PC-3 (cell line): ENCODE measurements around the gene DSCAM. TPM values are rescaled to one million over a fixed set of nuclear protein-coding genes. Genes with fewer than 3 reads are reported as not detected.
A peak's percentile ranks its signal among the peaks of the same experiment; 100 is the strongest.

ENCODE experiments used
- ATAC-seq: fragments of 200-7000 bp; cut with Tn5 transposase; 2 replicates; pipeline ENCODE4 v1.9.1; 2020; ENCODE audit warnings: mild to moderate bottlenecking, moderate library complexity
- BruUV-seq: library from RNA; stranded (reverse); fragments of 400-500 nt; replicated peaks from 2 replicates; lab custom pipeline; 2021; lab: Mats Ljungman, UMichigan
- CTCF ChIA-PET: fragments of 300-600 bp; sonication (Branson Sonifier 250); formaldehyde crosslinking; loops from one replicate; lab custom pipeline; 2022; ENCODE audit warnings: antibody characterized with exemption; lab: Charles Lee
- POLR2A ChIA-PET: fragments of 300-600 bp; sonication (Branson Sonifier 250); formaldehyde crosslinking; loops from one replicate; lab custom pipeline; 2022; ENCODE audit warnings: antibody characterized with exemption; ENCODE audit not compliant: unreplicated experiment; lab: Charles Lee
- DNase-seq: peaks from one replicate; pipeline ENCODE4 v3.0.0-alpha.2; 2015
- H2AFZ ChIP-seq: fragments of 300-600 bp; sonication (generic); 2 replicates; pipeline ENCODE4 v1.6.0; 2016; ENCODE audit warnings: antibody characterized with exemption, low read length
- H3F3A ChIP-seq: fragments of 300-600 bp; sonication (generic); one replicate; pipeline ENCODE4 v1.6.0; 2017; ENCODE audit warnings: antibody characterized with exemption, low read length, control low read depth, mild to moderate bottlenecking; ENCODE audit not compliant: unreplicated experiment
- H3K27ac ChIP-seq: fragments of 300-600 bp; sonication (generic); 2 replicates; pipeline ENCODE4 v1.5.1; 2016; ENCODE audit warnings: mild to moderate bottlenecking, low read length
- H3K27me3 ChIP-seq: fragments of 300-600 bp; sonication (generic); 2 replicates; pipeline ENCODE4 v1.6.1; 2016; ENCODE audit warnings: low read length, mixed read lengths
- H3K36me3 ChIP-seq: fragments of 300-600 bp; sonication (generic); 2 replicates; pipeline ENCODE4 v1.6.1; 2016; ENCODE audit warnings: low read depth, mixed run types, low read length, mixed read lengths
- H3K4me1 ChIP-seq: fragments of 300-600 bp; sonication (generic); 2 replicates; pipeline ENCODE4 v1.5.1; 2016; ENCODE audit warnings: low read length; ENCODE audit not compliant: insufficient read depth
- H3K4me2 ChIP-seq: fragments of 300-600 bp; sonication (generic); 2 replicates; pipeline ENCODE4 v1.6.0; 2016; ENCODE audit warnings: low read length
- H3K4me3 ChIP-seq: fragments of 300-600 bp; sonication (generic); 2 replicates; pipeline ENCODE4 v1.5.1; 2016; ENCODE audit warnings: mild to moderate bottlenecking, low read length, mixed read lengths
- H3K79me2 ChIP-seq: fragments of 300-600 bp; sonication (generic); 2 replicates; pipeline ENCODE4 v1.6.1; 2017; ENCODE audit warnings: low read length, mixed read lengths
- H3K9ac ChIP-seq: fragments of 300-600 bp; sonication (generic); 2 replicates; pipeline ENCODE4 v1.6.0; 2016; ENCODE audit warnings: mild to moderate bottlenecking, low read length
- H3K9me2 ChIP-seq: fragments of 300-600 bp; sonication (generic); replicated peaks from 2 replicates; pipeline ENCODE4 v1.6.1; 2016; ENCODE audit warnings: mixed run types, low read length, mixed read lengths
- H3K9me3 ChIP-seq: fragments of 300-600 bp; sonication (generic); 2 replicates; pipeline ENCODE4 v1.6.1; 2016; ENCODE audit warnings: low read length, mixed read lengths
- H4K20me1 ChIP-seq: fragments of 300-600 bp; sonication (generic); 2 replicates; pipeline ENCODE4 v1.6.1; 2016; ENCODE audit warnings: low read length, mixed read lengths
- CTCF ChIP-seq: fragments of 300-600 bp; sonication (generic); conservative IDR thresholded peaks from 2 replicates; pipeline ENCODE4 v1.5.1; 2017; ENCODE audit warnings: antibody characterized with exemption, low read depth, mild to moderate bottlenecking, low read length
- EZH2 ChIP-seq: fragments of 300-600 bp; sonication (generic); IDR thresholded peaks from one replicate; pipeline ENCODE4 v1.6.1; 2017; ENCODE audit warnings: antibody characterized with exemption, mild to moderate bottlenecking, low read length; ENCODE audit not compliant: unreplicated experiment
- EZH2phosphoT487 ChIP-seq: fragments of 300-600 bp; sonication (generic); IDR thresholded peaks from 2 replicates; pipeline ENCODE4 v1.6.1; 2018; ENCODE audit warnings: mild to moderate bottlenecking, antibody characterized with exemption, low read length, borderline replicate concordance
- intact Hi-C: fragments of 100-400 bp; cut with micrococcal nuclease; formaldehyde crosslinking; loops from 2 replicates; pipeline ENCODE4 v1.9.0; 2023
- total RNA-seq: library from RNA; depleted of rRNA; stranded (reverse); fragments of >200 nt; gene quantifications from 2 replicates; pipeline ENCODE4 v1.2.3, GENCODE V29; 2014

The DSCAM gene
- total RNA-seq, 1 experiment from 2014 or later: not detected

DNA sequence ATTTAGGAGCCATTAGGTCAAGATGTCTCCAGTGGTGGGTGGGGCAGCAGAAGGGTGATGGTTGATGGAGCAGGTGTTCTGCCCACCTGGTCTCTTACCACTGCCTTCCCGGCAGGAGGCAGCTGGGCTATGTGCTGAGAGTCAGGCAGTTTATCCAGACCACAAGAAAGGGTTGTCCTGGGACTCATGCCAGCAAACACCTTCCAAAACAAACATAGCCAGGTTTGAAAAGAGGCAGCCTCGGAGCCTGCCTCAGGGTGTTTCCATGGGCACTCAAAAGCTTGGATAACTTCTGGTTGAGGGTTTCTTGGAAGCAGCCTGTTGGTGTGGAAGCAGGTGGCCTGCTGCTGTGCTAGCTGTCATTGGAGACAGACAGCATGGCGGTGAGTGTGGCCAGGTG lies 792.6 kb downstream of the DSCAM start:
- H2AFZ ChIP-seq: no peak overlapping the region
- no peaks in the 10 kb centered on the region for H3K79me2 ChIP-seq
- intact Hi-C loops: no loop called here
- H4K20me1 ChIP-seq: no peaks in the 10 kb centered on the region
- POLR2A ChIA-PET: no interaction called here
- H3K4me3 ChIP-seq: no peak overlapping the region
- H3F3A ChIP-seq: no peaks in the 10 kb centered on the region
- no peak overlapping the region for H3K27ac ChIP-seq
- TF ChIP-seq EZH2 (no peak), CTCF (no peak), EZH2phosphoT487 (no peak)
- no peak overlapping the region for H3K4me2 ChIP-seq
- CTCF ChIA-PET: no interaction called here
- peaks cover 6% of the 10 kb centered on the region; the same call in 1 of the 2 replicates for H3K9me3 ChIP-seq
- H3K27me3 ChIP-seq: no peaks in the 10 kb centered on the region
- no peaks in the 10 kb centered on the region for H3K4me1 ChIP-seq
- no TSS peak for BruUV-seq
- H3K9ac ChIP-seq: no peak overlapping the region
- DNase-seq (peak; percentile 17), ATAC-seq (no peak)
- H3K9me2 ChIP-seq: no peaks in the 10 kb centered on the region
- H3K36me3 ChIP-seq: no peaks in the 10 kb centered on the region

GRCh38 chr21:40053007-40053406 lies 794.0 kb downstream of the DSCAM start:
- no peak overlapping the region for H3K27ac ChIP-seq

More at GRCh38 chr21:40053007-40053406, 794.0 kb downstream of the DSCAM start:
- ATAC-seq: no peak
- Histone ChIP-seq H3K36me3 (no peaks in the 10 kb centered on the region), H3K9me2 (no peaks in the 10 kb centered on the region), H3F3A (no peaks in the 10 kb centered on the region), H3K27me3 (no peaks in the 10 kb centered on the region), H2AFZ (no peak overlapping the region), H3K9ac (no peak overlapping the region), H3K79me2 (no peaks in the 10 kb centered on the region), H3K4me3 (no peak overlapping the region), H3K9me3 (no peaks in the 10 kb centered on the region; the same call in none of the 2 replicates), H3K4me2 (no peak overlapping the region), H3K4me1 (no peaks in the 10 kb centered on the region), H4K20me1 (no peaks in the 10 kb centered on the region)
- no peak for DNase-seq
- POLR2A ChIA-PET: no interaction called here
- intact Hi-C loops: no loop called here
- CTCF ChIA-PET: no interaction called here
- no peak for TF ChIP-seq EZH2
- no peak for TF ChIP-seq CTCF
- TF ChIP-seq EZH2phosphoT487: no peak
- BruUV-seq: no TSS peak
